GM18951 (cell line): Measurements from ENCODE around the gene YAE1.

Source experiments
- POLR2A ChIP-seq: IDR thresholded peaks from 4 replicates; pipeline ENCODE4 v1.6.1; 2011; ENCODE audit warnings: mild to moderate bottlenecking; ENCODE audit not compliant: insufficient read length, insufficient read depth; ENCODE audit errors: extremely low read depth
- in situ Hi-C: fragments of 300-500 bp; cut with MboI; formaldehyde crosslinking; loops from one replicate; pipeline ENCODE4 v1.12.0; 2022; ENCODE audit warnings: low sequenced_read_pairs, mixed read lengths, inconsistent platforms; ENCODE audit not compliant: unreplicated experiment

The YAE1 gene

GRCh38 chr7:39567294-39567693 lies 1.1 kb downstream of the YAE1 start:
- no peak for TF ChIP-seq POLR2A
- in situ Hi-C loops, result no loop called here

DNA sequence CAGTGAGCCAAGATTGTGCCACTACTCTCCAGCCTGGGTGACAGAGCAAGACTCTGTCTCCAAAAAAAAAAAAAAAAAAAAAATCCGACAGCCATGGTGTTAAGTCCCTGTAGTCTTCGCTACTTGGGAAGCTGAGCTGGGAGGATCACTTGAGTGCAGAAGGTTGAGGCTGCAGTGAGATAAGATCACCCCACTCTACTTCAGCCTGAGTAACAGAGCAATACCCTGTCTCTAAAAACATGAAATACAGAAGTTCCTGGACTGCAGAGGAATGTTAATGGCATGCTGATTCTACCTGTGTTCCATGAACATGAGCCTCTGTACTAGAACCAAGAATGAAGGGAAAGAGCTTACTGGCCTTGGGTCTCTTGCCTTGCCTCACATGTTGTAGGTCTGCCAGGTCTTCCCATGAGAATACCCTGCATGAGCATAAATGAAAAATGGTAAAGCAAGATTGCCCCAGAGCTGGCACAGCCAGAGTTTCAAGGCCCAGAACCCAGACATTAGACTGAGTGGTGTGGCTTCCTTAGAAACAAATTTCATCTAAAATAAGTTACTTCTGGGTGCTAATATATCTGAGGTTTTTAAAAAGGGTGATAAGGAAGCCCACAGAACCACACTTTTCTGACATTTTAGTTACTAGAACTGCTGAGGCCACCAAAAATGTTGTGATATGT lies 8.6 kb downstream of the YAE1 start:
- no peak for TF ChIP-seq POLR2A
- in situ Hi-C loops, result loop anchor here (25.0 kb wide), 1 partner anchor 487 kb away; no protein-coding TSS in a partner anchor

DNA sequence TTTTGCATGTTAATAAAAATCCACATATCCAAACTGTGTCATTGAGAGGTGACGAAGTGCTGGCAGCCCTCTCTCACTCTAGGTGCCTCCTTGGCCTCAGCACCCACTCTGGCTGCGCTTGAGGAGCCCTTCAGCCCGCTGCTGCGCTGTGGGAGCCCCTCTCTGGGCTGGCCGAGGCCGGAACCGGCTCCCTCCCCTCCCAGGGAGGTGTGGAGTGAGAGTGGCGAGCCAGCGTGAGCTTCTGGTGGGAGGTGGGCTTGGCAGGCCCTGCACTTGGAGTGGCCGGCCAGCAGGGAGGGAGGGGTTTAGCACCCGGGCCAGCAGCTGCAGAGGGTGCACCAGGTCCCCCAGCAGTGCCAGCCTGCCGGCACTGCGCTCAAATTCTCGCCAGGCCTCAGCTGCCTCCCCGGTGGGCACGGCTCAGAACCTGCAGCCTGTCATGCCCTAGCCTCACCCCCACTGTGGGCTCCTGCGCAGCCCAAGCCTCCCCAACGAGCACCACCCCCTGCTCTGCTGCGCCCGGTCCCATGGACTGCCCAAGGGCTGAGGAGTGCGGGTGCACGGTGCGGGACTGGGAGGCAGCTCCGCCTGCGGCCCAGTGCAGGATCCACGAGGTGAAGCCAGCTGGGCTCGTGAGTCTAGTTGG lies 11.1 kb downstream of the YAE1 start:
- no peak for TF ChIP-seq POLR2A
- in situ Hi-C loops, result loop anchor here (25.0 kb wide), 1 partner anchor 485 kb away; no protein-coding TSS in a partner anchor

- TF ChIP-seq POLR2A, result no peak
These were observed 14.1 kb downstream of the YAE1 start for GRCh38 chr7:39580149-39580874.

GRCh38 chr7:39582536-39582935 lies 16.3 kb downstream of the YAE1 start:
- in situ Hi-C loops, result loop anchor here (5.0 to 25.0 kb wide), 2 partner anchors 160 to 480 kb away; no protein-coding TSS in a partner anchor
- no peak for TF ChIP-seq POLR2A

More at GRCh38 chr7:39580149-39580874, 14.1 kb downstream of the YAE1 start:
- in situ Hi-C loops, result loop anchor here (5.0 to 25.0 kb wide), 2 partner anchors 162 to 482 kb away; no protein-coding TSS in a partner anchor

- in situ Hi-C loops, result loop anchor here (5.0 to 25.0 kb wide), 2 partner anchors 159 to 479 kb away; no protein-coding TSS in a partner anchor
- TF ChIP-seq POLR2A, result no peak
These were observed 17.3 kb downstream of the YAE1 start for GRCh38 chr7:39583539-39583938.

DNA sequence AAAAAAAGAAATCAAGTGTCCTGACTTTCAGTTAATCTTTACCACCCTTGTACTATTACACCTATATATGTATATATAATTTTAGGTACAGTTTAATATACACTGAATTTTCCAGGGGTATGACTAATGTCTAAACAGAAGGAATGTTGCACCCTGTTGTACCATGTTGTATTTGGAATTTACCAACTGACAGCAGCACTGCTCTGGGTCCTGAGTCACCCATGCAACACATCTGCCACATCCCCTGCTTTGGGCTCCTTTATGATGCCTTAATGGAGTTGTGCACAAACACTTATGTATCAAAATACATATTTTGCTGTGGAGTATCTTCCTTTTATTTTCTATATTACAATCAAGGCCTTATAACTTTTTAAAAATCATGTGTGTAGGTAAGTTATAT lies 21.2 kb downstream of the YAE1 start:
- in situ Hi-C loops, result loop anchor here (25.0 kb wide), 1 partner anchor 475 kb away; no protein-coding TSS in a partner anchor
- TF ChIP-seq POLR2A, result no peak

GRCh38 chr7:39588416-39588815 lies 22.2 kb downstream of the YAE1 start:
- in situ Hi-C loops, result loop anchor here (25.0 kb wide), 1 partner anchor 474 kb away; no protein-coding TSS in a partner anchor

GRCh38 chr7:39589323-39590111 lies 23.3 kb downstream of the YAE1 start:
- no peak for TF ChIP-seq POLR2A
- in situ Hi-C loops, result loop anchor here (25.0 kb wide), 1 partner anchor 473 kb away; no protein-coding TSS in a partner anchor

More at GRCh38 chr7:39588416-39588815, 22.2 kb downstream of the YAE1 start:
- TF ChIP-seq POLR2A, result no peak

- TF ChIP-seq POLR2A, result no peak
- in situ Hi-C loops, result loop anchor here (25.0 kb wide), 1 partner anchor 470 kb away; no protein-coding TSS in a partner anchor
These were observed 26.4 kb downstream of the YAE1 start for GRCh38 chr7:39592586-39592985.

DNA sequence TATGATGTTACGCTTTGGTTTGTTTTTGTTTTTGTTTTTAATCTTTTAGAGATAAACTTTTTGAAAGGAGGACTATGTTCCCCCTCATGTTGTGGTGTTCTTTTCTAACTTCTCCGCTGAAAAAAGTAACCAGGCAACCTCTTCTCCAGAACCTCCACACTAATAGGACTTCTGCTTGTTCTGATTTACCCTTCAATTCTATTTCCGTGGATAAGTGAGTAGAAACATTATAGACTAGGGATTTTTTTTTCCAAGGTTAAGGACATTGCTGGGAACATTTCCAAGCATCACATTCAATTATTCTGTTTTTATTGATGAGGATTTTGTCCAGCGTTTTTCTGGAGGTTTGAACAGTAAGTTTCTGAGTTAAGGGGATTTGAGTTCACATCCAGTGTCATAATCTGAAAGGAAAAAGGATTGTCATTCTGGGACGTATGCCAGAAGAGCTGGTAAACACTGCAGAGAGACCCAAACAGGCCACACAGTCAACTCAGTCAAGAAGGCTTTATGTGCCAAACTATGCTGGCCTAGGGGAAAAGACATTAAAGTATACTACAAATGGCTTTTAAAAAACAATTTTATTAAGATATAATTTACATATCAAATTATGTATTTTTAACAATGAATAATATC lies 28.9 kb downstream of the YAE1 start:
- TF ChIP-seq POLR2A, result no peak
- in situ Hi-C loops, result loop anchor here (25.0 kb wide), 1 partner anchor 467 kb away; no protein-coding TSS in a partner anchor

DNA sequence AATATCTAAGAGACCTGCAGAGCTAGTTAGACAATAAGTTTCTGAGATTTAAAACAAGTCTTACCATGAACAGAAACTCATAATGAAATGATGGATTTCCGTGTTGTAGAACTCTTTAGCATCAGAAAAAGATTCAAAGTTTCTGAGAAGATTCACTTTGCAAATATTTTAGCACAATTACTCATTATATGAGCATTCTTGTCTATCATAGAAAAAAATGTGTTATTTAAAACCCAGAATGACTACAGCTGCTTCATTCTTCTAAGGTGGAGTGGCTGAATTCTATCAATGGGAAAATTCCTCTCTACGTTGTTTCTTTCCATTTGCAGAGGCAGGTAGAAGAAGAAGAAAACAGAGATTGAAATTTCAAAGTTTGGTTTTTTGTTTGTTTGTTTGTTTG lies 36.1 kb downstream of the YAE1 start:
- in situ Hi-C loops, result no loop called here
- TF ChIP-seq POLR2A, result no peak
